GM21515 (cell line): Measurements from ENCODE around the gene L1CAM.

Experiments used
- ATAC-seq: cut with Tn5 transposase; IDR thresholded peaks from one replicate; pipeline ENCODE4 v1.9.1; 2021; ENCODE audit not compliant: unreplicated experiment

The L1CAM gene

DNA sequence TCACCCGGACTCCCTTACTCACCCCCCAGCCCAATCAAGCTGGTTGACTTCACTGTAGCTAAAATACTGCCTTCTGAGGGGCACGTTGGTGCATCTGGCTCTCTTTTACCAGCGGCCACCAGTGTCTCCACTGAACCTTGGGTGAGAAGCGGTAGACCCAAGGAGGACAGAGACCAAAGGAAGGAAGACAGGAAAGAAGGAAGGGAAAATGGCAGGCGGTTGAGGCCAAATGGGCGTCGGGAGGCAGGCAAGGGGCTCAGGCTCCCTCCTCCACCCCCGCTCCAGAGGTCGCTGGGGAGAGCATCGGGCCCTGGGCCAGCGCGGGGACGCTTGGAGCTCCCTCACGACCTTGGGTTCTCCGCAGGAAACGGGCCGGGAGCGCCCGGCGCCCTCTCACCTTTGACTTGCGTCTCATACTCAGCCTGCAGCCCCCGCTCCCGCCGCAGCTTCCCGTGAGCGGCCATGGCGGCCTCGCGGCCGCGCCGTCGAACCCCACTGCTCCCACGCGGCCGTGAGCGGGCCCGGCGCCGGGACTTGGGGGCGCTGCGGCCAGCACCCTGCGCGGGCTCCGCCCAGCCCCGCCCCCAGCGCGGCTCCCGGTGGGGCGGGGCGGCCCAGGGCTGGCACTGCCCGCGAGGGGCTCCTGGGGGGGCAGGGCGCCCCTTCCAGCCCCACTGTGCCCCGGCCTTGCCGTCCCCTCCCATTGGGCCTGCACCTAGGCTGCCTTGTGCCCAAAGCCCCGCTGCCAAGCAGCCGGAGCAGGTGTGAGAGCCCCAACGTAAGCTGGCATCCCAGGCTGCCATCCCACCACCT is 40.0 kb upstream of the L1CAM start, which contains the start of gene ARHGAP4:
Gene ARHGAP4, minus strand, starts transcription at position 526 of the 813 bp plus-strand sequence. Its CDS starts 62 bp downstream, at position 464.
- no peak for ATAC-seq

DNA sequence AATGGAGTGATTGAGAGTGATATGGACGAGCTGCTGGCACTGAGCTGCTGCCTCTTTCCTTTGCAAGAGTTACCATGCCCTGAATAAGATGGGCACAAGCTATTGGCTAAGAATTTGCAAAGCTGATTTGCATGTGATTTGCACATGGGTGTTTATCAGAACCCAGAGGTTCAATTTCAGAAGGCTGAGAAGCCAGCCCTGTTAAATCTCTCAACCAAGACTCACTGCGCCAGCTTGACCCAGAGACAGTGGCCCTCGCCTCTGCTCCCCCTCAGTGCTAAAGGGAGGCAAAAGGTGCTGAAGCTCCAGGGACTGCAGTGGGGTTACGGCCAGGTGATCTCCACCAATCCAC is 39.4 kb upstream of the L1CAM start:
- ATAC-seq = no peak

DNA sequence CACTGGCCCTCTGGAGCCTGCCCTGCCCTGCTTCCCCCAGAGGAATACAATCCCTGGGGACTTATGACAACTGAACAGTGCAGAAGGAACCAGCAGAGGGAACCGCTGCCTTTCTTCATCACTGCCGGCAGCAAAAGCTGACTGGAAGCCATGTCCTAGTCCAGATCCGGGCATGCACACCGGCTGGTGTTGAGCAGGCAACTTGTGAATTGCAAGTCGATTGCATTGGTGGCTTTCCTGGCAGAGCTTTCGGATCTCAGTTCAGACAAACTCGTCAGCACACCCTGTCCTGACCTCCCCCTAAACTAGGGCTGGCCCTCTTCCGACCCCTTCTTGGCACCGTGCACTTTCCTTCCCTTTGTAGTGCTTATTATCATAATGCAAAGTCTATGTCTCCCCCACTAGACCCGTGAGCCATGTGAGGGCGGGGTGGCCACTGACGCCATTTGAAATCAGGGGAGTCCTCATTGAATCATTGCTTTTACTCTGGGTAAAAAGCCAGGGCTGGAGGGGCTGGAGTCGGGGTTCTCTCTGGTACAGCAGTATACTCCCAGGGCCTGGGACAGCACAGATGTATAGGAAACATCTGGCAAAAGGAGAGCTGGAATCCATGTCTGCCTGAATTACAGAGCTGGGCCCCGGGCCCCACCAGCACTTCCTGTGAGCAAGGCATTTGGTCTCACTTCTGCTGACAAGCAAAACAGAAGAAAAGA is 38.3 kb upstream of the L1CAM start:
- no peak for ATAC-seq

DNA sequence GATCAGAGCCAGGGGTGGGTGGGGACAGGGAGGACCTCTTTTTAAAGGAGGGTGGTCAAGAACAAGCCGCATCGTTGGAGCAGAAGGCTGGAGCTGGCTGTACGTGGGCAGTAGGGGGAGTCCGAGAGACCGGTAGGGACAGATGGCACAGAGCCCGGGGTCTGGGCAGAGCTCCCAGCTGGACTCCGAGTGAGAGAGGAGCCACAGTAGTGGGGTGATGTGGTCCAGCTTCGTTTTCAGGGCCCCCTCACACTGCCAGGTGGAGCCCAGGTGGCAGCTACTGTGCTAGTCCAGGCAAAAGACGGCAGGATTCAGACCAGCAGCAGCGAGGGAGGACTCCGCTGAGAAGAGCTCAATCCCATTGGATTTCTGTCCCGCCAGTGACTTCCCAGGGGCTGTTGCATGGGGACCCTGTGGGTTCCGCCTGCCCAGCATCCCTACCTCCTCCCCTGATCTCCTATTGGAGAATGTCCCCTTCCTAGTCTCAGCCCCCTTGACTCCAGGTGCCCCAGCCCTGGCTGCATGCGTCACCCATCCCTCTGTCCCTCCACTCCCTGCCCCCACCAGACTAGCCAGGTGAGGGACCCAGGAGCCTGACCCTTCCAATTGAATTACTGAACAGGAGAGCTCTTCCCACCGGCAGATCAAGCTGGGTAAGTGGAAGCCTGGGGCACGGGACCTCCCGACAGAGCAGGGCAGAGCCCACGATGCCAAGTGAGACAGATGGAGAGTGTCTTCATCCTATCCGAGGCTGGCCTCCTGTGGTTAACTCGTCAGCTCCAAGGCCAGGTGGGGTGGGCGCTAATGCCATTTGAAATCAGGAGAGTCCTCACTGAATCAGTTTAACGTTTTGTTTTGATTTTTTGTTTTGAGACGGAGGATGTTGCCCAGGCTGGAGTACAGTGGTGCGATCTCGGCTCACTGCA is 37.2 kb upstream of the L1CAM start:
- no peak for ATAC-seq

DNA sequence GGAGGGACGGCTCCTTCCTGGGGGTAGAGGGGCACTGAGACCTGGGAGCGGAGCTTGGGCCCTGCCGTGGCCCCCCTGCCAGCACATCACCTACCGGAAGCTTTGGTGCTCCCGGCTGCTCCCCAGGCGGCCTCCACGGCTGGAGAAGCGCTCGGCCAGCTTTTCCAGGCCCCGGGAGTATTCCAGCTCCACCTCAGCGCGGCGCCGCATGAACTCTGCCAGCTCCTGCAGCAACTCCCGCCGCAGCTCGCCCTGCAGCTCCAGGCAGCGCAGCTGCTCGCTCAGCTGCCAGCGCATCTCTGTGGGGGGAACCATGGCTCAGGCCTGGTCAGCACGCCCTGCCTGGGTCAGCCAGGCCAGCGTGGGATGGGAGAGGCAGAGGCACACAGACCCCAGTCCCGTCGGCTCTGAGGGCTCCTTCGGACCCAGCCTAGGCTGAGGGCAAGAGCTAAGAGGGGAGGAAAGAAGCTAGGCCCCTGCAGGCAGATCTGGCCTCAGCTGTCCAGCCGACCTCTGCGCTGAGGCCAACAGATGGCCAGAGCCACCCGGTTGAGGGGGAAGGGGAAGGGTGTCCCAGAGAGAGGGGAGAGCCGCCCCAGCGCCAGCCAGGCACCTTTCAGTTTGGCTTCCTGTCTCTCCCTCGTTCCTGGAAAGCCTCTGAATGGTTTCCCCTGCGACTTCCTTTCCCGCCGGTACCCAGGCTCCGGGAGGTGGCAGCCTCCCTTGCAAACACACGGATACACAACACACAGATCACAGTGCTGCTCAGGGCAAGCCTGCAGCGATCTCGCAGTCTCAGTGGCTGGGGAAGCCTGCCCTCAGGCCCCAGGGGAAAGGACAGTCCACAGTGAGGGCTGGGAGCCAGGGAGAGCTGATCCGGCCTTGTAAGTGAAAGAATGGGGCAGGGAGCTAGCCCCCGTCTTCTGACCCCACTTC is 35.8 kb upstream of the L1CAM start:
- ATAC-seq = no peak

DNA sequence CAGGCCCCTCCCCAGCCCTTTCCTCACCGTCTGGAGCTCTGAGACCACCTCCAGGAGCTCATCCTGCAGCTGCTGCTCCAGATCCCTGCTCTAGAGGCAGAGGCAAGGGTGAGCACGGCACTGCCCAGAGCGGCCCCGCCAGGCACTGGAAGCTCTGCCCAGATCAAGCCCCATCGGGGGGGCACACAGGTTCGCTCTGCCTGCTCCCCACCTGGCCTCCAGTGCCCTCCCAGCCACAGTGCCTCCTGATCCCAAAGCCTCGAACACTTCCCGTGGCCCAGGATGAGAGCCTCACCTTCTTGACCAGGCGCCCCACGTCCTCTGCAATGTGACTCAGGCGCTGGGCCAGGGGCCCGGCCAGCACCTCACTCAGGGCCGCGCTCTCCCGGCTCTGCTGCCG is 35.1 kb upstream of the L1CAM start:
- no peak for ATAC-seq

DNA sequence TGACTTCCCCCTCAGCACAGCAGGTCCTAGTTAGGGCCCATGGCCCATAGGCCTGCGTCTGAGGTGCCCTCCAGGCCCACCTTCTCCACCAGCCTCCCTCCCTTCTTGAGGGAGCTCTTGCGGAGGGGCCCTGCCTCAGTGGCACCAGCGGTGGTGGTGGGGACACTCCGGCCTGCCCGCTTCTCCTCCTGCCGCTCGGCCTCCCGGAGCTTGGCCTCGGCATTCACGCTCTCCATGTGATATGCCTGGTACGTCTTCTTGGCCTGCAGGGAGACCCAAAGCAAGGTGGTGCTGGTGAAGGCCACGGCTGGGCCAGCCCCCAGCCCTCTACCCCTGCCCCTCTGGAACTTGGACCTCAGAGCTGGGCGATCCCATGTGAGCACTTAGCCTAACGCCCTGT is 34.6 kb upstream of the L1CAM start:
- ATAC-seq = no peak

DNA sequence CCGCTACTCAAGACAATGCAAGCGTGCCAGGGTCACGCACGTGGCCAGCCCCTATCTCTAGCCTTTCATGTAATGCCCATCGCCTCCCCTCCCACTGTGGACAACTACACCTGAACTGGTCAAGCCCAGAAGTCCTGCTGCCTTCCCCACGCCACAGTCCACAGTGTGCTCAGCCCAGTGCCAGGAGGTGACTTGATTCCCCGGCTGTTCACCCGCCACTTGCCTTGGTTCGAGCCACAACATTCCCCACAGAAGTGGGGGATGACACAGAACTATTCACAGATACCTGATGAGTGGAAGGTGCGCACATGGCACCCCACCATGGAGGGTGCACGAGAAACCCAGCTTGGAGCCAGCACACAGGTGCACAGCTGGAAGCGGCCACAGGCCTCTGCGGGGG is 33.3 kb upstream of the L1CAM start:
- no peak for ATAC-seq

DNA sequence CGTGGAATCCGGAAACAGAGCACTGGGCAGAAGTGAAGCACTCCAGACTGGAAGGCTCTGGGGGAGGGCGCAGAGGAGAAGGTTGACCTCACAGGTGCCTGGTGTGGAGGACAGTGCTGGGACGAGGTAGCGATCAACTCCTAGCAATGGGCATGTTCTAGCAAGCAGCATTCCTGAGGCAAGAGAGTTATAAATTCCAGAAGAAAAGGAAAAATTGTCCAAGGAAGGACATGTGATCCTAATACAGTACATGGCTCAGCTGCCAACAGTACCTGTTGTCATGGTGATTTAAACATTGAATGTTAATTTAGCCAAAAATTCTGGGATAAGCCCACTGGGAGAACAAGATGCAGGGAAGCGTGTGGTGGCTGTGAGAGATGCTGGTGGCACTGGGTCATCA is 31.9 kb upstream of the L1CAM start:
- ATAC-seq = no peak

DNA sequence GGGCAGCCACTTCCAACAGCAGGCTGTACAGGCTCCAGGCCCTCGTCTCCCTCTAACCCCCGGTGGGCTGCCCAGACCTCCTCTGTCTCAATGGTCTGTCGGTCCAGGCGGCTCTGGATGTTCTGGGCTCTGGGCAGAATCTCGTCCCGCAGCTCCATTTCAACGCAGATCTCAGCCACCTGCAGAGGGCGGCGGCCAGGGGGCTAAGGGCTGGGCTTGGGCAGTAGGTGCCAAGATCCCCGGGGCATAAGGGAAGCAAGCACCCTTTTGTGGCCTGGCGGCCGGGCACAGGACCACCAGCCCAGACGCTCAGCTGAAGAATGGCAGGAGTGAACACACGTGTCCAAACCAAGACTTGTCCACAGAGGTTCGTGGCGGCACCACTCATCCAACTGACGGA is 27.7 kb upstream of the L1CAM start:
- no peak for ATAC-seq

DNA sequence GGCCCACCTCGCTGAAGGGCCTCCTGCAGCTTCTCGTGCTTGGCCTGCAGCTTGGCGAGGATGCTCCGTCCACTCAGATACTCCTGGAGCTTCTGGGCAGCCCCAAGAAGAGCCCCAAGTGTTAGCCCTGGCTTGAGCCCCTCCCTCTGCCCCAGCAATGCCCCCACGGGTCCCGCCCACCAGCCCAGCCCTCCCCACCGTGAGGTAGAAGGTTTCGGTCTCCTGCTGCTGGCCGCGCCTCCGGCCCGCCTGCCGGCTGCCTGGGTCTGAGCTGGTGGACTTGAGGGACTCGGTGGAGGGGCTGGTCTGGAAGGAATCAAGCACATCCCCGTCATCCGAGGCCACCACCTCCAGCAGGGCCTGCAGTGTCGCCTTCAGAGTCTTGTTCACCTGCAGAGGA is 27.2 kb upstream of the L1CAM start:
- ATAC-seq = no peak

DNA sequence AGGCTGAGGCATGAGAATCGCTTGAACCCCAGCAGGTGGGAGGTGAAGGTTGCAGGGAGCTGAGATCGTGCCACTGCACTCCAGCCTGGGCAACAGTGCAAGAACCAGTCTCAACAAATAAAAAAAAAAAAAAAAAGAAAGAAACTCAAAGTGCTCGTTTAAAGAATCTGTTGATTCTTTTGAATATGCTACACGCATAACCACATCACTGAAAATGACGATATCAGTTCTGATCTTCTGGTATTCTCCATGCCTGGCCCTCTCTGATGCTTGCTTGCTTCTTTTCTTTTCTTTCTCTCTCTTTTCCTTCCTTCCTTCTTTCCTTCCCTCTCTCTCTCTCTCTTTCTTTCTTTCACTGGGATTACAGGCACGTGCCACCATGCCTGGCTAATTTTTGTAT is 25.8 kb upstream of the L1CAM start:
- no peak for ATAC-seq

DNA sequence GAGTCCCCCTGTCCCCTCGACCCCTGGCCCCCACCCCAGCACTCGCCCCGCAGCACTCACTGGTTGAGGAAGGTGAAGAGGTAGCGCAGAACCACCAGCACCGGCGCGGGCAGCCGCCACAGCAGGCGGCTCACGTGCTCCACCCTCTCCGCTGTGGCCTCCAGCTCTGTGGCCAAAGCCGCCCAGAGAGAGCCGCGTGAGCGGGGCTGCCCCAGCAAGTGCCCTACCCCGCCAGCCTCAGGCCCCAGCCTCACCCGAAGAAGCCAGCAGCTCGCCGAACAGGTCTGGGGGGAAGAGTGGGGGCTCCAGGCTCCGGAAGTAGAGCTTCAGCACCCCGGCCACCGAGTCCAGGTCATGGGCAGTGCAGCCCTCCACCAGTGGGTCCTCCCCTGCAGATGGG is 24.5 kb upstream of the L1CAM start:
- no peak for ATAC-seq

DNA sequence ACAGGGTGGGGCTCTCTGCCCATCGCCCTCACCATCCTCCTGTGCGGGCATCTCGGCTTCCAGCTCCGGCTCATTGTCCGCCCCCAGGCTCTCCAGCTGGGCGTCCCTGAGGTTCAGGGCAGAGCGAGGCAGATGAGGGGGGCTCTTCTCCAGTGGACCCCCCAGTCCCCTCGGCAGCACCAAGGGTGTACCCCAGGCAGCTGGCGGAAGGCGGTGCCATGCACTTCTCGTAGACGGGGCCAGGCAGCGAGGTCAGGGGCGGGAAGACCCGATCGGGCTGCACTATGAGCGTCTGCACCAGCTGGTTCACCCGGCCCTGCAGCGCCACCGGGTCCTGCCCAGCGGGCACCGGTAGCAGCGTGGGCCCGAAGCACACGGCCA is 24.0 kb upstream of the L1CAM start:
- no peak for ATAC-seq

DNA sequence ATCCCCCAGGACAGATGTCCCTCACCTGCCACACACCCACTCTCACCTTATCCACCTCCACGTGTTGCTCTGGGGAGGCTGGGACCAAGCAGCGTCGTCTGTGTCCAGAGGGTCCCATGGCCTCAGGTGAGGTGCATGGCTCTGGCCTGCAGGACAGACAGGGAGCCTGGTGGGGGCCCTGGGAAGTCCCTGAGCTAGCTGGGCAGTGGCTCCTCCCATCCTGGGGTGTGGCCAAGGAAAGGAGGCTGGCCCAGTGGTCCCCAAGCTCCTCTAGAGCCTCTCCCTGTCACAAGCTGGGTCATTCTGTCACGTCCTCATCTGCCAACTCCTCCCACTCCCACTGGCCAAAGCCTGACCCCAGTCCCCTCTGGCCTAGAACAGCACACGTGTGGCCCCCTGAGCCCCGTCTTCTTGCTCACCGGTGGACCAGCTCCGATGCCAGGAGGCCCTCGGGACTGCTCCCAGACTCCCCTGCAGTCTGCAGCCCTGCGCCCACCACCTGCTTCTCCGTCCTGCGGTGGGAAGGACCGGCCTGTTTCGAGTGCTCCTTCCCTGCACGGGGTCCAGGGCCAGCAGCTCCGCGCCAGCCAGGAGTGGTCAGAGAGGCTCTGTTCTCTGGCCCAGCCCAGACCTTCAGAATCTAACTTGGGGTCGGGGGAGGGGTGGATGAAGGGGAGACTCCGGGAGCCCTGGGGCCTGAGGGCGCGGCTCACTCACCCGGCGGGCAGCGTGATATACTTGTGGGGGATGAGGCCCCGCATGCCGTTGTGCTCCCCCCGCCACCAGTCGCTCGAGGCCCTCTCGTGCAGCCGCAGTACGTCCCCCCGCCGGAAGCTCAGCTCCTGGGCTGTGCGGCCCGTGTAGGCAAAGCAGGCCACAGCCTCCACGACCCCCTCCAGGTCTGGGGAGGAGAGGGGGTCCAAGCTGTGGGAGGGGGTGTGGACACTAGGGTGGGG is 23.3 kb upstream of the L1CAM start:
- ATAC-seq = no peak

DNA sequence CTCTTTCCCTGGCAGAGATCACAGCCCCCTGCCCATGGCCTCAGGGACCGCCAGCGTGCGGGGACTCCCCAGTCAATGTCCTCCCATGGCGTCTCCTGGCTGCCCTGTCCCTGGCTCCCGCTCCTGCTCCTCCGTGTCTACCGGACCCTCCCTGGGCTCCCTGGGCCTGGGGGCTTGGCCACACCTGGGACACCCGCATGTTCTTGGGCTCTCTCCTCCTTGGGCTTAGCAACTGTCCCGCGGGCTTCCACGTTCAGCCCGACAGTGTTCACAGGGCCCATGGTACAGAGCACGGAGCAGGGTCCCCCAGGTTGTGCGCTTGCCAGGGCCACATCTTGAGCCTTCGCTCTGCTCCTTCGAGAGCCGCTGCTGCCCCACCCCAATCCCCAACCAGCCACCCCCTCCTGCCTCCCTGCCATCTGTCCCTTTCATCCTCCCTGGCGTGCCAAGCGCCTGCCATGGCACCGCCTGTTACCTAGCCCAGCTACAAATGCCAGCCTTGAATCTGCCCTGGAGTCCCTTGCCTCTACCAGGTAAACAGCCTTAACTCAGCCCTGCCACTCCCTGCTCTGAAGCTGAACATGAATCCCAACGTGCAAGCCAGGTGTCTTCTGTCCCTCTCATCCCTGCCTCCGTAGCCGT is 22.4 kb upstream of the L1CAM start:
- no peak for ATAC-seq

DNA sequence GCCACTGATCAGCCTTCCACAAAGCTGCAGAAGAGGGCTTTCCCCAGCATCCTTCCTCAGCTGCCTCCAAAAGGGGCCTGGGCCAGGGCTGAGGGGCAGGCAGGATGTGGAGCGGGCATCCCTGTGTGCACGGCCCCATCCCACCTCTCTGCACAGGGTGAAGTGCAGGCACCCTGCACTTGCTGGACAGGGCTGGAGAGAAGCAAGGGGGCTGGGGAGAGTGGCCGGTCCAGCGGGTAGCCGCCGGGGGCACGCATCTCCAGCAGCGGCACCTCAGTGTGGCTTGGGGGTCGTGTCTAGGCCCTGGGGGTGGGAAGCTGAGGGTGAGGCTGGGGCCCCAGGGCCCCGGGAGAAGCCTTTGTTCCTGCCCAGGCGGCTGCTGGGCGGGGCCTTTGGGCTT is 21.5 kb upstream of the L1CAM start:
- ATAC-seq = no peak

DNA sequence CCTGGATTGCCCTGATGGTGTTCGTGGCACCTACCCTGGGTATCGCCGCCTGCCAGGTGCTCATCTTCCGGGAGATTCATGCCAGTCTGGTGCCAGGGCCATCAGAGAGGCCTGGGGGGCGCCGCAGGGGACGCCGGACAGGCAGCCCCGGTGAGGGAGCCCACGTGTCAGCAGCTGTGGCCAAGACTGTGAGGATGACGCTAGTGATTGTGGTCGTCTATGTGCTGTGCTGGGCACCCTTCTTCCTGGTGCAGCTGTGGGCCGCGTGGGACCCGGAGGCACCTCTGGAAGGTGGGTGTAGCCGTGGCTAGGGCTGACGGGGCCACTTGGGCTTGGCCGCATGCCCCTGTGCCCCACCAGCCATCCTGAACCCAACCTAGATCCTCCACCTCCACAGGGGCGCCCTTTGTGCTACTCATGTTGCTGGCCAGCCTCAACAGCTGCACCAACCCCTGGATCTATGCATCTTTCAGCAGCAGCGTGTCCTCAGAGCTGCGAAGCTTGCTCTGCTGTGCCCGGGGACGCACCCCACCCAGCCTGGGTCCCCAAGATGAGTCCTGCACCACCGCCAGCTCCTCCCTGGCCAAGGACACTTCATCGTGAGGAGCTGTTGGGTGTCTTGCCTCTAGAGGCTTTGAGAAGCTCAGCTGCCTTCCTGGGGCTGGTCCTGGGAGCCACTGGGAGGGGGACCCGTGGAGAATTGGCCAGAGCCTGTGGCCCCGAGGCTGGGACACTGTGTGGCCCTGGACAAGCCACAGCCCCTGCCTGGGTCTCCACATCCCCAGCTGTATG is 20.3 kb upstream of the L1CAM start:
- no peak for ATAC-seq
